ENCODE results near the gene SIDT2.
"Not testable (repeated sequence)": the region's sequence is repeated elsewhere in the genome, so short reads cannot be mapped to it uniquely, and the experiment has no call there.

Gene SIDT2

DNA sequence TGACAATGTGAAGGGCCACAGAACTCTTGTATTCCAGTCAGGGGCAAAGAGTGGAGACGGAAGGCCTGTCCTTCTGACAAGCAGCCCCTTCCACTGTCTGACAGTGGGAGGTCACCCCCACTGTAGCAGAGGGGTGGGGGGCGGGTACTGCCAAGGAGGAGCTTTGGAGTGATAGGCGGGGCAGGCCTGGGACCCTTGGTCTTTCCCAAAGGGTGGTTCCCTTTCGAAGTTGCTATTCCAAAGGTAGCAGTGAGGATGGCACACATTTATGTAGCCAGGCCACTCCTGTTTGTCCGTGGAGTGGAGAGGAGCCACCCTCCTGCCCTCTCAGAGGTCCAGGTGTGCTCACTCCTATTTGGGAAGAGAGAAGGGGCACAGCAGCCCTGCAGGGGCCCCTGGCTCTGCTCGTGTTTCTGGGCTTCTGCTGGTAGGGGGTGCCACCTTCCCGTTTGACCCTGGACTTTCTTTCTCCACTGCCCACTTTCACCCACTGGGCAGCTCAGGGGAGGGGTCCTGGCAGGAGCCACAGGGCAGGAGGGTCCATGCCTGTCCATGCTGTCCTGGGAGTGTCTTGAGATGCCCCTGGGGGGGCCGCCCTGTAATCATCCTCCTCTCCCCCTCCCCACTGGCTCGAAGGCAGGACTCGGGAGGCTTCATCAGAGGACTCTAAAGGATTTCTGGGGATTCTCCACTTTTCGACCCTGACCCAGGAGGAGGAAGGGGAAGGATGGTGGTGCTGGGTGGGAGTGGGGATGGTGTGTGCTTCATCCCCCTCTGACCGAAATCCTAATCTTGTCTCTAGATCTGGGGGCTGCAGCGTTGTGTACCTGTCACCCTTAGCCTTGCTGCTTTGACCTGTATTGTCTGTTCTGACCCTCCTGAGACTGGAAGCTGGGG, 21.6 kb downstream of the SIDT2 start:
- DNase-seq = no peak
- in situ Hi-C loops (cut with HindIII; ENCODE audit: low pct_ligation_motif_present, low pct_unique_long_range_greater_than_20kb, low sequenced_read_pairs) = no loop called here

DNA sequence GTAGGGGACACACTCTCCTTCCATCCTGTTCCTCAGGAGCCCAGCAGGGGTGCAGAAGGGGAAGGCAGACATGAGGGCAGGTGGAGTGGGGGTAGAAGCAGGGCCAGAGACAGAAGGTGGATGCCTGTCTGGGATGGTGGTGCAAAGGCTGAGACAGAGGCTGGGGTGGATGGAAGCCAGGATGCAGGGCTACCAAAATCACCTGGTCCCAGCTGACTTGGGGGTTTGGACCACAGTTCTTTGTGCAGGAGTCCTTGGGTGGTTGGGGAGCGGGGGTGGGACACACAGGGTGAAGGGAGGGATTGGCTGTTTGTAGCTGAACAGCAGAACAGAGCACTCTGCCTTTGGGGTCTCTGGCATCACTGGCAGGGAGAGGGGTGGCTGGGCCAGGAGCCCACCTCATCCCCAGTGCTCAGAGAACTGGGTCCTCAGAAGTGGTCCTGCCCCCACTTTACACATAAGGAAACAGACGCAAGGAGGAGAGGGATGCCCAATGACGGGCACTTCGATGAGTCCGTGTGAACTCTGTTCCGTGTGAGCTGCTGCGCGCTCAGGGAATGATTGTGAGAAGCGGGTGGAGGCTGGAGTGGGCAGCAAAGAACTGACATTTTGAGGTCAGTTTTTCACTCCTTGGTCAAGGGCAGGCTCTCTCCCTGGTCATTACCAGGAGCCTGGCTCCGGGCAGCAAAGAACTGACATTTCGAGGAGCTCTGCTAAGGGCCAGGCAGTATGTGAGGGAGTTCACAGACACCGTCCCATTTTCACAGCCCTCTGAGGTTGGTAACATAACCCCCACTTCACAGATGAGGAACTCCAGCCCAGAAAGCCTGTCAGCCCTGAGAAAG, 22.5 kb downstream of the SIDT2 start:
- in situ Hi-C loops (cut with HindIII; ENCODE audit: low pct_ligation_motif_present, low pct_unique_long_range_greater_than_20kb, low sequenced_read_pairs) = no loop called here
- DNase-seq = no peak

GRCh38 chr11:117201658-117202305, 23.2 kb downstream of the SIDT2 start:
- DNase-seq = no peak
- in situ Hi-C loops (cut with HindIII; ENCODE audit: low pct_ligation_motif_present, low pct_unique_long_range_greater_than_20kb, low sequenced_read_pairs) = no loop called here

DNA sequence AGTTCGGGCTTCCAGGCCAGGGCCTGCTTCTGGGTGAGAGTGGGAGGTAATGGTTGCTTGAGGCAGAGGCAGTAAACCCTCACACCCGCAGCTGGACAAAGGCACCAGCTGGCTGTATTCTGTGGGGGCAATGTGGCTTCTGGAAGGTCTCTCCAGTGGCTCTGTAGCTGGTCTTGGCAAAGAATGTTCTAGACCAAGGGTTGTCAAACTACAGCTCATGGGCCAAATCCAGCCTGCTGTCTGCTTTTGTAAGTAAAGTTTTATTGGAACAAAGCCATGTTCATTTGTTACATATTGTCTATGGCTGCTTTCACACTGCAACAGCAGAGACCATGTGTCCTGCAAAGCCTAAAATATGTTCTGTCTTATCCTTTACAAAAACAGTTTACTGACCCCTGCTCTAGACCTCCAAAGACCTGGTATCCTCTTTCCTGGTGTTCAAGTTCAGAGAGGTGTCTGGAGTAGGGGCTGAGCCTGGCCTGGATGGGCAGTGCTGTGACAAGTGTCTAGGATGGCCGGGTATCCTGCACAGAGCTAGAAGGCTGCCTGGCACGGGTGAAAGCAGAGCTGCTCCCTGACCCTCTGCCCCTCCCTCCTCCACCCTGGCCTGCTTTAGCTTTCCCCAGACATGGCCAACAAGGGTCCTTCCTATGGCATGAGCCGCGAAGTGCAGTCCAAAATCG, 24.0 kb downstream of the SIDT2 start:
- DNase-seq = no peak
- in situ Hi-C loops (cut with HindIII; ENCODE audit: low pct_ligation_motif_present, low pct_unique_long_range_greater_than_20kb, low sequenced_read_pairs) = no loop called here

DNA sequence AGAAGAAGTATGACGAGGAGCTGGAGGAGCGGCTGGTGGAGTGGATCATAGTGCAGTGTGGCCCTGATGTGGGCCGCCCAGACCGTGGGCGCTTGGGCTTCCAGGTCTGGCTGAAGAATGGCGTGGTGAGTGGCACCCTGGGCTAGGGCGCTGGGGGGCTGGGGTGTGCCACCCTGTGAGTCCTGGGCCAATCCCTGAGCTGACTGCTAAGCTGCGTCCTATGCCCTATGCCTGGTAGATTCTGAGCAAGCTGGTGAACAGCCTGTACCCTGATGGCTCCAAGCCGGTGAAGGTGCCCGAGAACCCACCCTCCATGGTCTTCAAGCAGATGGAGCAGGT, 24.5 kb downstream of the SIDT2 start:
- no peak for DNase-seq
- in situ Hi-C loops (cut with HindIII; ENCODE audit: low pct_ligation_motif_present, low pct_unique_long_range_greater_than_20kb, low sequenced_read_pairs) = no loop called here

GRCh38 chr11:117204283-117205080, 25.9 kb downstream of the SIDT2 start:
- in situ Hi-C loops (cut with HindIII; ENCODE audit: low pct_ligation_motif_present, low pct_unique_long_range_greater_than_20kb, low sequenced_read_pairs) = no loop called here
- DNase-seq = no peak

GRCh38 chr11:117205211-117205818, 26.8 kb downstream of the SIDT2 start:
- in situ Hi-C loops (cut with HindIII; ENCODE audit: low pct_ligation_motif_present, low pct_unique_long_range_greater_than_20kb, low sequenced_read_pairs) = no loop called here
- no peak for DNase-seq

- DNase-seq; in situ Hi-C loops (cut with HindIII; ENCODE audit: low pct_ligation_motif_present, low pct_unique_long_range_greater_than_20kb, low sequenced_read_pairs): not testable (repeated sequence)
Measured at GRCh38 chr11:117206111-117206510, 27.6 kb downstream of the SIDT2 start.

- in situ Hi-C loops (cut with HindIII; ENCODE audit: low pct_ligation_motif_present, low pct_unique_long_range_greater_than_20kb, low sequenced_read_pairs); DNase-seq: not testable (repeated sequence)
Measured at GRCh38 chr11:117206859-117207258, 28.3 kb downstream of the SIDT2 start.

DNA sequence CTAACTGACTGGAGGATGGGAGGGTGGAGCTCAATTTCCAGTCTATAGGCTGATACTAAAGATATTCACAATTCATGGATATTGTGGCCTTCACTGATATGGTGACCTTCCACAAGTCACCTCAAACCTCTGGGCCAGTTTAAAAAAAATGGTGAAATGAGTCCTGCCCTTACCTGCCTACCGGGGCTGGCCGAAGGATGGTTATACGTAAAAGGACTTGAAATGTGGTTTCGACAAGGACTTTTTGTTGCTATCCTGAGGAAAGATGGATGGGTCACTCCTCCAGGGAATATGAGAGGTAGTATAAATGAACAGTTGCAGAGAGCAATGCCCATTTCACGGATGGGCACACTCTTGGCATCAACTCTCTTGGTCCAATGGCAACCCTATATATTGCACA, 28.9 kb downstream of the SIDT2 start:
- DNase-seq; in situ Hi-C loops (cut with HindIII; ENCODE audit: low pct_ligation_motif_present, low pct_unique_long_range_greater_than_20kb, low sequenced_read_pairs): not testable (repeated sequence)

DNA sequence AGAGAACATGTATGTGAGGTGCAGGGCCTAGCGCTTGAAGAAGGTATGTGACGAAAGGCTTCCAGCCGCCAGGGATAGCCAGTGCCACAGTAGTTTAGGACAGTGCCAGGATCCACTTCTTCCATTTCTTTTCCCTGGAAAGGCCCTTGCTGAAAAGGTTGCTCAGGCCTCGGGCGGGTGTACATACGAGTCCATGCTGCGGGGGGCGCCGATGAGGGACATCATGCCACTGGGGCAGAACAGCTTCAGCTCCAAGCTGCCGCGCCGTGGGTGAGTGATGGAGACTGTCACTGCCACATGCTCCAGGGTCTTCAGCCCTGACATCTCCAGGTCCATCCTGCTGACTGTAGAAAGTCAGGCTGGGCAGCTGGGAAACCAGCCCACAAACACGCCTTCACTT, 30.2 kb downstream of the SIDT2 start:
- DNase-seq; in situ Hi-C loops (cut with HindIII; ENCODE audit: low pct_ligation_motif_present, low pct_unique_long_range_greater_than_20kb, low sequenced_read_pairs): not testable (repeated sequence)

DNA sequence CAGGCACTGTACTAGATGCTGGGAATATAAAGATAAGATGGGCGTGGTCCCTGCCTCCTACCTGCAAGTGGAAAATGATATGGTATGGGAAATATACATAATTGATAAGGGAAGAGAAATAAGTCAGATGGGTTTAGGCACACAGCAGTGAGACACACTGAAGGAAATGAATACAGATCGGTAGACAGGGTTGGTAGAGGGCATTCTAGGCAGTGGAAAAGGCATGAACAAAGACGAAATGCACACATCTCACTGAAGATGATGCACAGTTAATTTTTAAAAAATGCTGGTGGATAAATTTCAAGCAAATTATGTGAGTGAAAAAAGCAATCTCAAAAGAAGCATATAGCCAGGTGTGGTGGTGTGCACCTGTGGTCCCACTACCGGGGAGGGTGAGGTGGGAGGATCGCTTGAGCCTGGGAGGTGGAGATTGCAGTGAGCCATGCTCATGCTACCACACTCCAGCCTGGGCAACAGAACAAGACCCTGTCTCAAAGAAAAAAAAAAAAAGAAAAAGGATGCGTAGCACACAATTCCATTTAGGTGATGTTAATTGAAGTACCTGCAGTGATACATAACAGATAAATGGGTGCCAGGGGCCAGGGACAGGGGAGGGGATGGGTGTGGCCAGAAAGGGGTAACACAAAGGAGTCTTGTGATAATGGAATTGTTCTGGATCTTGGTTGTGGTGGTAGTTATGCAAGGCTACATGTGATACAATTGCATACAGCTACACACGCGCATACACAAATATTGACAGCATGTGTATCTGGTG, 31.0 kb downstream of the SIDT2 start:
- DNase-seq; in situ Hi-C loops (cut with HindIII; ENCODE audit: low pct_ligation_motif_present, low pct_unique_long_range_greater_than_20kb, low sequenced_read_pairs): not testable (repeated sequence)

- in situ Hi-C loops (cut with HindIII; ENCODE audit: low pct_ligation_motif_present, low pct_unique_long_range_greater_than_20kb, low sequenced_read_pairs) = no loop called here
- no peak for DNase-seq
Measured at GRCh38 chr11:117210620-117211019, 32.1 kb downstream of the SIDT2 start.

DNA sequence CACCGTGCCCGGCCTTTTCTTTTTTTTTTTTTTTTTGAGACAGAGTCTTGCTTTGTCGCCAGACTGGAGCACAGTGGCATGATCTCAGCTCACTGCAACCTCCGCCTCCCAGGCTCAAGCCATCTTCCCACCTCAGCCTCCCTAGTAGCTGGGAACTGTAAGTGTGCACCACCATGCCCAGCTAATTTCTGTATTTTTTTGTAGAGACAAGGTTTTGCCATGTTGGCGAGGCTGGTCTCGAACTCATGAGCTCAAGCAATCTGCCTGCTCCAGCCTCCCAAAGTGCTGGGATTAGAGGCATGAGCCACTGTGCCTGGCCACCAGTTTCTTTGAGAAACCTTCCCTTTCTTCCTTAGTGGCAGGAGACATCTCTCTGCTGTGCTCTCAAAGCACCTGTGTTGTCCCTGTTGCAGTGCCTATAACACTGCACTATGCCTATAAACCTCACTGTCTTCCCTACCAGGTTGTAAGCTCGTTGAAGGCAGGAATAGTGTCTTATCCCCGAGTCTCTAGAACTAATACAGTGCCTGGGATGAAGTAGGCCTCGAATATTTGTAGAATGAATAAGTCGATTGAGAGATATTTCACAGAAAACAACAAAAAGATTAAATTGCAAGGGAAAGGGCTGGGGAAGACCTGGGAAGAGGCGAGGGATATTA, 34.3 kb downstream of the SIDT2 start:
- in situ Hi-C loops (cut with HindIII; ENCODE audit: low pct_ligation_motif_present, low pct_unique_long_range_greater_than_20kb, low sequenced_read_pairs) = no loop called here

GRCh38 chr11:117214404-117215110, 36.0 kb downstream of the SIDT2 start:
- in situ Hi-C loops (cut with HindIII; ENCODE audit: low pct_ligation_motif_present, low pct_unique_long_range_greater_than_20kb, low sequenced_read_pairs) = no loop called here
- DNase-seq = no peak

More for the DNA sequence above, 34.3 kb downstream of the SIDT2 start:
- no peak for DNase-seq
